IMR-90 (cell line): ENCODE results near the gene THSD7B. TPM values are rescaled to one million over a fixed set of nuclear protein-coding genes. Genes with fewer than 3 reads are reported as not detected.

ENCODE experiments used
- ATAC-seq: fragments of 200-7000 bp; cut with Tn5 transposase; 2 replicates; pipeline ENCODE4 v1.9.1; 2020; ENCODE audit warnings: low read depth, mild to moderate bottlenecking, moderate library complexity
- BruUV-seq: library from RNA; stranded (reverse); fragments of 400-500 nt; replicated peaks from 2 replicates; lab custom pipeline; 2021; lab: Mats Ljungman, UMichigan
- CTCF ChIA-PET: fragments of 300-600 bp; formaldehyde crosslinking; extraction: SDS; loops from one replicate; lab custom pipeline; 2021; ENCODE audit warnings: antibody characterized with exemption; lab: Yijun Ruan, JAX
- POLR2A ChIA-PET: fragments of 300-600 bp; sonication (Branson Sonifier 250); formaldehyde crosslinking; loops from one replicate; lab custom pipeline; 2022; ENCODE audit warnings: antibody characterized with exemption; ENCODE audit not compliant: unreplicated experiment; lab: Charles Lee
- DNase-seq: peaks from one replicate; pipeline ENCODE4 v3.0.0; 2013
- H2AFZ ChIP-seq: replicated peaks from 2 replicates; pipeline ENCODE3; 2013; ENCODE audit warnings: low read length, mild to moderate bottlenecking; ENCODE audit not compliant: poor library complexity
- H2AK5ac ChIP-seq: 2 replicates; pipeline ENCODE4 v1.6.1; 2013; ENCODE audit warnings: low read depth, low read length, inconsistent platforms
- H2AK9ac ChIP-seq: replicated peaks from 2 replicates; pipeline ENCODE3; 2013; ENCODE audit warnings: mild to moderate bottlenecking, low read depth, low read length, moderate library complexity; ENCODE audit not compliant: poor library complexity
- H2BK120ac ChIP-seq: 2 replicates; pipeline ENCODE4 v1.6.1; 2013; ENCODE audit warnings: low read depth, low read length, inconsistent platforms
- H2BK15ac ChIP-seq: 3 replicates; pipeline ENCODE4 v1.6.1; 2013; ENCODE audit warnings: low read depth, low read length, inconsistent platforms
- H2BK20ac ChIP-seq: 2 replicates; pipeline ENCODE4 v1.6.1; 2013; ENCODE audit warnings: low read depth, mild to moderate bottlenecking, inconsistent platforms, low read length, moderate library complexity
- H2BK5ac ChIP-seq: 2 replicates; pipeline ENCODE4 v1.6.1; 2013; ENCODE audit warnings: mild to moderate bottlenecking, low read depth, low read length, inconsistent platforms; ENCODE audit not compliant: poor library complexity, severe bottlenecking
- H3K14ac ChIP-seq: replicated peaks from 2 replicates; pipeline ENCODE4 v1.6.1; 2013; ENCODE audit warnings: low read depth, low read length, inconsistent platforms
- H3K18ac ChIP-seq: 2 replicates; pipeline ENCODE4 v1.6.1; 2013; ENCODE audit warnings: low read depth, low read length, control low read depth
- H3K23ac ChIP-seq: 2 replicates; pipeline ENCODE4 v1.6.1; 2013; ENCODE audit warnings: low read depth, low read length, inconsistent platforms
- H3K27ac ChIP-seq: 2 replicates; pipeline ENCODE4 v1.5.1; 2013; ENCODE audit warnings: mild to moderate bottlenecking, control low read depth, low read length; ENCODE audit not compliant: insufficient read depth
- H3K27me3 ChIP-seq: 2 replicates; pipeline ENCODE4 v1.6.1; 2013; ENCODE audit warnings: low read length; ENCODE audit not compliant: control insufficient read depth, insufficient read depth
- H3K36me3 ChIP-seq: 2 replicates; pipeline ENCODE4 v1.6.1; 2013; ENCODE audit warnings: low read length, mixed read lengths; ENCODE audit not compliant: control insufficient read depth, insufficient read depth
- H3K4ac ChIP-seq: 2 replicates; pipeline ENCODE4 v1.6.1; 2013; ENCODE audit warnings: low read depth, low read length, inconsistent platforms
- H3K4me1 ChIP-seq: 2 replicates; pipeline ENCODE4 v1.6.1; 2013; ENCODE audit warnings: low read length, mixed read lengths; ENCODE audit not compliant: control insufficient read depth, insufficient read depth
- H3K4me2 ChIP-seq: 2 replicates; pipeline ENCODE4 v1.6.1; 2013; ENCODE audit warnings: low read depth, mild to moderate bottlenecking, control low read depth, low read length, moderate library complexity
- H3K4me3 ChIP-seq: 2 replicates; pipeline ENCODE4 v1.5.1; 2013; ENCODE audit warnings: low read depth, mild to moderate bottlenecking, control low read depth, low read length, moderate library complexity; ENCODE audit not compliant: insufficient read depth
- H3K56ac ChIP-seq: 2 replicates; pipeline ENCODE4 v1.6.1; 2013; ENCODE audit warnings: low read length, inconsistent platforms; ENCODE audit not compliant: insufficient read depth; ENCODE audit errors: extremely low read depth
- H3K79me1 ChIP-seq, 2 experiments: 2 replicates each; pipeline ENCODE4 v1.6.1; 2013; ENCODE audit warnings: low read length in 2 of 2, inconsistent platforms in 1 of 2, low read depth in 1 of 2
- H3K9ac ChIP-seq: 2 replicates; pipeline ENCODE4 v1.6.1; 2013; ENCODE audit warnings: low read depth, low read length, control low read depth
- H3K9me1 ChIP-seq: 2 replicates; pipeline ENCODE4 v1.6.1; 2013; ENCODE audit warnings: low read length, inconsistent platforms; ENCODE audit not compliant: insufficient read depth
- H3K9me3 ChIP-seq: 2 replicates; pipeline ENCODE4 v1.6.1; 2013; ENCODE audit warnings: low read length; ENCODE audit not compliant: control insufficient read depth, insufficient read depth
- H4K20me1 ChIP-seq: 2 replicates; pipeline ENCODE4 v1.6.1; 2013; ENCODE audit warnings: low read length, inconsistent platforms; ENCODE audit not compliant: insufficient read depth
- H4K5ac ChIP-seq: 2 replicates; pipeline ENCODE4 v1.6.1; 2013; ENCODE audit warnings: mild to moderate bottlenecking, low read depth, low read length, control low read depth
- H4K8ac ChIP-seq, 2 experiments: 2 replicates each; pipeline ENCODE4 v1.6.1; 2013; ENCODE audit warnings: low read depth in 2 of 2, low read length in 2 of 2, control low read depth in 1 of 2, inconsistent platforms in 1 of 2
- H4K91ac ChIP-seq: 2 replicates; pipeline ENCODE4 v1.6.1; 2013; ENCODE audit warnings: low read depth, low read length, inconsistent platforms; ENCODE audit not compliant: insufficient read depth
- BHLHE40 ChIP-seq: fragments of 150-350 bp; IDR thresholded peaks from 2 replicates; pipeline ENCODE4 v1.6.1; 2016; ENCODE audit warnings: mild to moderate bottlenecking, low read depth, low read length
- CEBPB ChIP-seq: IDR thresholded peaks from 2 replicates; pipeline ENCODE4 v1.6.1; 2012; ENCODE audit warnings: low read depth, low read length, improper control_type of control experiment
- CHD1 ChIP-seq: IDR thresholded peaks from 2 replicates; pipeline ENCODE4 v1.6.1; 2012; ENCODE audit warnings: low read depth, low read length, improper control_type of control experiment
- FOS ChIP-seq: fragments of 150-350 bp; IDR thresholded peaks from 2 replicates; pipeline ENCODE4 v1.6.1; 2016; ENCODE audit warnings: low read depth, low read length
- MAFK ChIP-seq: IDR thresholded peaks from 2 replicates; pipeline ENCODE4 v1.6.1; 2012; ENCODE audit warnings: low read depth, low read length, improper control_type of control experiment
- MAZ ChIP-seq: IDR thresholded peaks from 2 replicates; pipeline ENCODE4 v1.6.1; 2012; ENCODE audit warnings: low read depth, mild to moderate bottlenecking, low read length, improper control_type of control experiment, moderate library complexity, borderline replicate concordance
- MXI1 ChIP-seq: IDR thresholded peaks from 2 replicates; pipeline ENCODE4 v1.6.1; 2012; ENCODE audit warnings: low read depth, mild to moderate bottlenecking, low read length, moderate library complexity, borderline replicate concordance
- NFE2L2 ChIP-seq: fragments of 150-350 bp; IDR thresholded peaks from 2 replicates; pipeline ENCODE4 v1.6.1; 2016; ENCODE audit warnings: low read depth, mild to moderate bottlenecking, low read length
- POLR2A ChIP-seq: IDR thresholded peaks from 2 replicates; pipeline ENCODE4 v1.6.1; 2012; ENCODE audit warnings: mild to moderate bottlenecking, low read depth, low read length
- RAD21 ChIP-seq: IDR thresholded peaks from 2 replicates; pipeline ENCODE4 v1.6.1; 2012; ENCODE audit warnings: low read length, improper control_type of control experiment
- RCOR1 ChIP-seq: IDR thresholded peaks from 2 replicates; pipeline ENCODE4 v1.6.1; 2012; ENCODE audit warnings: mild to moderate bottlenecking, low read length, improper control_type of control experiment; ENCODE audit not compliant: insufficient replicate concordance
- RFX5 ChIP-seq: IDR thresholded peaks from 2 replicates; pipeline ENCODE4 v1.8.0; 2012; ENCODE audit warnings: low read depth, mild to moderate bottlenecking, low read length, moderate library complexity
- SMC3 ChIP-seq: fragments of 150-350 bp; IDR thresholded peaks from 2 replicates; pipeline ENCODE4 v1.6.1; 2016; ENCODE audit warnings: low read depth, mild to moderate bottlenecking, antibody characterized with exemption, low read length, moderate library complexity
- WGBS, 2 experiments: methylation state at CpG; one replicate each; pipeline versions ENCODE4 v1.1.5 to v1.1.7; 2013; ENCODE audit warnings: missing lambda C conversion rate in 2 of 2; ENCODE audit not compliant: insufficient read length in 1 of 2; ENCODE audit errors: extremely low coverage in 2 of 2; 5-methylcytosine and 5-hydroxymethylcytosine counted together
- dilution Hi-C: fragments of 300-500 bp; cut with HindIII; formaldehyde crosslinking; loops from one replicate; pipeline ENCODE4 v1.14.3; 2018; ENCODE audit warnings: low sequenced_read_pairs; ENCODE audit not compliant: unreplicated experiment
- in situ Hi-C: fragments of 300-500 bp; cut with MboI; formaldehyde crosslinking; loops from 3 replicates; pipeline ENCODE4 v1.14.3; 2019; ENCODE audit warnings: low sequenced_read_pairs, inconsistent platforms, mixed read lengths
- intact Hi-C: fragments of 100-400 bp; cut with micrococcal nuclease; formaldehyde crosslinking; loops from 2 replicates; pipeline ENCODE4 v1.10.0; 2022
- polyA plus RNA-seq, 3 experiments: library from polyadenylated mRNA; depleted of rRNA; stranded (reverse); fragments of >200 nt; gene quantifications; 2 replicates each; pipeline ENCODE4 v1.2.3, GENCODE V29; 2012; ENCODE audit warnings: low replicate concordance in 1 of 3
- total RNA-seq: library from RNA; depleted of rRNA; stranded (reverse); fragments of >200 nt; gene quantifications from 2 replicates; pipeline ENCODE4 v1.2.3, GENCODE V29; 2012
- TF ChIP-seq, protein P1 (sequence below): fragments of 150-350 bp; IDR thresholded peaks from 2 replicates; pipeline ENCODE4 v1.6.1; 2016; ENCODE audit warnings: low read depth, mild to moderate bottlenecking, low read length, moderate library complexity, borderline replicate concordance
- TF ChIP-seq, protein P2 (sequence below): conservative IDR thresholded peaks from 2 replicates; pipeline ENCODE4 v1.5.1; 2012; ENCODE audit warnings: mild to moderate bottlenecking, low read depth, low read length, improper control_type of control experiment
- TF ChIP-seq, protein P3 (sequence below): fragments of 150-350 bp; IDR thresholded peaks from 2 replicates; pipeline ENCODE4 v1.6.1; 2017; ENCODE audit warnings: mild to moderate bottlenecking, antibody characterized with exemption, low read length, low read depth

The THSD7B gene
- total and polyA plus RNA-seq, 2 of the 4 experiments (the other 2 are of a cell fraction) = not detected

DNA sequence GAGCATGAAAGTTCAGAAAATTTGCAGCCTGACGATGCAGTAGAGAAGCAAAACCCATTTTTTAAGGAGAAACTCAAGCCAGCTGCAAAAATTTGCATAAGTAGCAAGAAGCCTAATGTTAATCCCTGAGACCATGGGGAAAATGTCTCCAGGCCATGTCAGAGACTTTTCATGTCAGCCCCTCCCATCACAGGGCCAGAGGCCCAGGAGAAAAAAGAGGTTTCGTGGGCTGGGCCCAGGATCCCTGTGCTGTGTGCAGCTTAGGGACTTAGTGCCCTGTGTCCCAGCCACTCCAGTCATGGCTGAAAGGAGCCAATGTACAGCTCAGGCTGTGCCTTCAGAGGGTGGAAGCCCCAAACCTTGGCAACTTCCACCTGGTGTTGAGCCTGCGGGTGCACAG lies 533.0 kb downstream of the THSD7B start:
- H3K4ac ChIP-seq = no peak overlapping the region
- H2AFZ ChIP-seq = no peak overlapping the region
- ChIA-PET CTCF (no interaction called here), POLR2A (no interaction called here)
- H3K9ac ChIP-seq = no peak overlapping the region
- H4K20me1 ChIP-seq = no peaks in the 10 kb centered on the region
- H3K14ac ChIP-seq = no peak overlapping the region
- H3K4me2 ChIP-seq = no peak overlapping the region
- no peak overlapping the region for H3K27ac ChIP-seq
- H3K9me3 ChIP-seq = peaks cover 7% of the 10 kb centered on the region
- intact Hi-C loops (no loop called here), in situ Hi-C loops (no loop called here), dilution Hi-C loops (no loop called here)
- no peak overlapping the region for H4K8ac ChIP-seq
- no peak overlapping the region for H2BK5ac ChIP-seq
- no peak overlapping the region for H2BK15ac ChIP-seq
- no peaks in the 10 kb centered on the region for H3K36me3 ChIP-seq
- no peak overlapping the region for H2AK9ac ChIP-seq
- H3K18ac ChIP-seq = no peak overlapping the region
- H3K56ac ChIP-seq = no peak overlapping the region
- ATAC-seq (no peak), DNase-seq (no peak)
- H3K4me3 ChIP-seq = no peak overlapping the region
- no peak overlapping the region for H2BK20ac ChIP-seq
- no peak overlapping the region for H4K91ac ChIP-seq
- H3K79me1 ChIP-seq = no peaks in the 10 kb centered on the region
- no peaks in the 10 kb centered on the region for H3K27me3 ChIP-seq
- H3K23ac ChIP-seq = no peak overlapping the region
- no peaks in the 10 kb centered on the region for H3K9me1 ChIP-seq
- no CpG with 5 or more reads among the region's 3 CpGs for WGBS, 2 experiments
- H2AK5ac ChIP-seq = no peak overlapping the region
- TF ChIP-seq CHD1 (no peak), NFE2L2 (no peak), FOS (no peak), MXI1 (no peak), SMC3 (no peak), MAFK (no peak), CEBPB (no peak), BHLHE40 (no peak), RAD21 (no peak), RCOR1 (no peak), RFX5 (no peak), POLR2A (no peak), MAZ (no peak)
- TF ChIP-seq, protein P1, sequence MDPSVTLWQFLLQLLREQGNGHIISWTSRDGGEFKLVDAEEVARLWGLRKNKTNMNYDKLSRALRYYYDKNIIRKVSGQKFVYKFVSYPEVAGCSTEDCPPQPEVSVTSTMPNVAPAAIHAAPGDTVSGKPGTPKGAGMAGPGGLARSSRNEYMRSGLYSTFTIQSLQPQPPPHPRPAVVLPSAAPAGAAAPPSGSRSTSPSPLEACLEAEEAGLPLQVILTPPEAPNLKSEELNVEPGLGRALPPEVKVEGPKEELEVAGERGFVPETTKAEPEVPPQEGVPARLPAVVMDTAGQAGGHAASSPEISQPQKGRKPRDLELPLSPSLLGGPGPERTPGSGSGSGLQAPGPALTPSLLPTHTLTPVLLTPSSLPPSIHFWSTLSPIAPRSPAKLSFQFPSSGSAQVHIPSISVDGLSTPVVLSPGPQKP = no peak
- TF ChIP-seq, protein P2, sequence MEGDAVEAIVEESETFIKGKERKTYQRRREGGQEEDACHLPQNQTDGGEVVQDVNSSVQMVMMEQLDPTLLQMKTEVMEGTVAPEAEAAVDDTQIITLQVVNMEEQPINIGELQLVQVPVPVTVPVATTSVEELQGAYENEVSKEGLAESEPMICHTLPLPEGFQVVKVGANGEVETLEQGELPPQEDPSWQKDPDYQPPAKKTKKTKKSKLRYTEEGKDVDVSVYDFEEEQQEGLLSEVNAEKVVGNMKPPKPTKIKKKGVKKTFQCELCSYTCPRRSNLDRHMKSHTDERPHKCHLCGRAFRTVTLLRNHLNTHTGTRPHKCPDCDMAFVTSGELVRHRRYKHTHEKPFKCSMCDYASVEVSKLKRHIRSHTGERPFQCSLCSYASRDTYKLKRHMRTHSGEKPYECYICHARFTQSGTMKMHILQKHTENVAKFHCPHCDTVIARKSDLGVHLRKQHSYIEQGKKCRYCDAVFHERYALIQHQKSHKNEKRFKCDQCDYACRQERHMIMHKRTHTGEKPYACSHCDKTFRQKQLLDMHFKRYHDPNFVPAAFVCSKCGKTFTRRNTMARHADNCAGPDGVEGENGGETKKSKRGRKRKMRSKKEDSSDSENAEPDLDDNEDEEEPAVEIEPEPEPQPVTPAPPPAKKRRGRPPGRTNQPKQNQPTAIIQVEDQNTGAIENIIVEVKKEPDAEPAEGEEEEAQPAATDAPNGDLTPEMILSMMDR = no peak
- TF ChIP-seq, protein P3, sequence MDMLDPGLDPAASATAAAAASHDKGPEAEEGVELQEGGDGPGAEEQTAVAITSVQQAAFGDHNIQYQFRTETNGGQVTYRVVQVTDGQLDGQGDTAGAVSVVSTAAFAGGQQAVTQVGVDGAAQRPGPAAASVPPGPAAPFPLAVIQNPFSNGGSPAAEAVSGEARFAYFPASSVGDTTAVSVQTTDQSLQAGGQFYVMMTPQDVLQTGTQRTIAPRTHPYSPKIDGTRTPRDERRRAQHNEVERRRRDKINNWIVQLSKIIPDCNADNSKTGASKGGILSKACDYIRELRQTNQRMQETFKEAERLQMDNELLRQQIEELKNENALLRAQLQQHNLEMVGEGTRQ = no peak
- BruUV-seq = no TSS peak
- no peaks in the 10 kb centered on the region for H3K4me1 ChIP-seq
- no peak overlapping the region for H2BK120ac ChIP-seq
- H4K5ac ChIP-seq = no peak overlapping the region
